GM12801 (cell line): ENCODE measurements around the gene CLDN20.

Source experiments
- CTCF ChIP-seq: IDR thresholded peaks from one replicate; pipeline ENCODE4 v1.5.1; 2011; ENCODE audit warnings: control low read depth; ENCODE audit not compliant: insufficient read length; ENCODE audit errors: extremely low read depth

CLDN20 gene

DNA sequence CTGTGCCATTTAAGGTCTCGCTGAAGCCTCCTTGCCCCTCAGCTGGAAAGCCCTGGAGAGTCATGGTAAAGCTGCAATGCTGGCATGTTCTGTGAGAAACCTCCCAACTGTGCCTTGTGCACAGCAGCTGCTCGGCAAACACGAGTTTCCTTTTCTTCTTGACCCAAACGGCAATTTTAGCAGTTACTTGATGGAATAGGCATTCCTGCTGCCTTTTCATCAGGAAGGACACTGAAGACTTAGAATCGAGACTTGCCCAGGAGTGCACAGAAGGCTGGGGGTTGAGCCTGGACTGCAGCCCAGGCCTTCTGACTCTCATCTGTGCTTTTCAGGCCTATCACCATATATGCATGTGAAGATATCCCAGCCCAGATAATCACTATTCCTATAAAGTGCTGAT is 28.7 kb upstream of the CLDN20 start:
- no peak for TF ChIP-seq CTCF

DNA sequence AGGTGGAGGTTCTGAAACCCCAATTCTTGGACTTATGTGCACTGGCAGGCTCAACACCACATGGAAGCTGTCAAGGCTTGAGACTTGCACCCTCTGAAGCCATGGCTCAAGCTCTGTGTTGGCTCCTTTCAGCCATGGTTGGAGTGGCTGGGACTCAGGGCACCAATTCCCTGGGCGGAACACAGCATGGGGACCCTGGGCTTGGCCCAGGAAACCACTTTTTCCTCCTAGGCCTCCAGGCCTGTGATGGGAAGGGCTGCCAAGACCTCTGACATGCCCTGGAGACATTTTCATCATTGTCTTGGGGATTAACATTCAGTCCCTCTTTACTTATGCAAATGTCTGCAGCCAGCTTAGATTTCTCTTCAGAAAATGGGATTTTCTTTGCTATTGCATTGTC is 26.2 kb upstream of the CLDN20 start:
- TF ChIP-seq CTCF: no peak

DNA sequence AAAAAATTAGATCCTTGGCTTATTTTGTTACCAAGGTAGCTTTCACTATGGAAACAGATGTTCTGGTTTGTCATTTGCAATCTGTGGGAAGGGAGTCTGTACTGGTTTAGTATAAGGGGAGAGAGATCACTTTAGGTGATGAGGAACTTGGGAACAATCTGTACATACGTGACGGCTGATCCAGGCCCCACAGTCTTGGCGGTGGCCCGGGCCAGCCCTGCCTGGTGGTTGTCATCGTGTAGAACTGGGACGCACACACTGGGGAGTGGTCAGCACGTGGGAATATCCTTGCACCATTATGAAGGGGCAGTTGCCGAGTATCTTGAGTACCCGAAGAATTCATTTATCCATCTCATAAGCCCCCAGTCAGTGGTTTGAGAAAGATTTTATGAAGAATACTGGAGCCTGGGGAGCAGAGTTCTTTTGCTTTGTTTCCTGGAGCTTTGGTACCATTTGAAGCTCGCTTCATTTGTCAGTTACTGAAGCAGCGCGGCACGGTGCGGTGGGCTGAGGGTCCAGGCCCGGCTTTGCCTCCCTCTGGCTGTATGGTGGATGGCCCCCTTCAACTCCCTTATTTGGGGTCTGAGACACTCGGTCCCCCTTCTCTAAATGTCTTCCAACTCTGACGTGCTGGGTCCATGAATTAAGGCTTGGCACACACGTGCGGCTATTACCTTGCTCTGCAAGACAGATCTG is 22.8 kb upstream of the CLDN20 start:
- no peak for TF ChIP-seq CTCF

GRCh38 chr6:155241966-155242365 is 21.8 kb upstream of the CLDN20 start:
- TF ChIP-seq CTCF: no peak

GRCh38 chr6:155244434-155244833 is 19.4 kb upstream of the CLDN20 start:
- no peak for TF ChIP-seq CTCF

GRCh38 chr6:155245193-155245592 is 18.6 kb upstream of the CLDN20 start:
- TF ChIP-seq CTCF: no peak

GRCh38 chr6:155245831-155246230 is 18.0 kb upstream of the CLDN20 start:
- no peak for TF ChIP-seq CTCF
